B cell (primary cell): ENCODE data around the gene SGPL1.

Experiments
- CTCF ChIP-seq: fragments of 200-600 bp; IDR thresholded peaks from one replicate; pipeline ENCODE4 v1.8.0; 2022; ENCODE audit warnings: antibody characterized with exemption, mild to moderate bottlenecking
- EZH2 ChIP-seq: IDR thresholded peaks from 2 replicates; pipeline ENCODE4 v1.6.1; 2012; ENCODE audit warnings: borderline replicate concordance, low read depth, mild to moderate bottlenecking, moderate library complexity, low read length; ENCODE audit not compliant: insufficient read depth, poor library complexity, severe bottlenecking

GRCh38 chr10:70847659-70848360 lies 32.1 kb downstream of the SGPL1 start:
- TF ChIP-seq CTCF (no peak), EZH2 (no peak)
